C4-2B (cell line): ENCODE measurements around the gene LRRC23.

Experiments
- CTCF ChIP-seq: fragments of 450-650 bp; conservative IDR thresholded peaks from 2 replicates; pipeline ENCODE4 v1.5.1; 2017; ENCODE audit warnings: mild to moderate bottlenecking
- ZFX ChIP-seq: fragments of 450-650 bp; IDR thresholded peaks from 2 replicates; pipeline ENCODE4 v1.6.1; 2017

GRCh38 chr12:6963016-6963731 lies 58.6 kb downstream of the LRRC23 start:
- no peak for TF ChIP-seq CTCF
- TF ChIP-seq ZFX = peak; percentile 59; the same call in 1 of the 2 replicates
